GM12878 (cell line): Measurements from ENCODE around the gene POU2F3.

Source experiments
- BCLAF1 ChIP-seq: fragments of 450-650 bp; IDR thresholded peaks from 2 replicates; pipeline ENCODE4 v1.6.1; 2017; ENCODE audit warnings: antibody characterized with exemption, mild to moderate bottlenecking, moderate library complexity
- CEBPB ChIP-seq, 2 experiments: fragments of 150-350 bp in 1 of 2; IDR thresholded peaks; 2 replicates each; pipeline ENCODE4 v1.6.1; 2012 to 2014; ENCODE audit warnings: low read depth in 2 of 2, low read length in 2 of 2, borderline replicate concordance in 1 of 2, inconsistent platforms in 1 of 2
- SIN3A ChIP-seq: IDR thresholded peaks from 2 replicates; pipeline ENCODE4 v1.6.1; 2012; ENCODE audit warnings: low read depth, low read length, improper control_type of control experiment
- TF ChIP-seq, protein P1 (sequence below): fragments of 150-350 bp; IDR thresholded peaks from 2 replicates; pipeline ENCODE4 v1.6.1; 2014; ENCODE audit warnings: mild to moderate bottlenecking, low read depth, low read length

- TF ChIP-seq BCLAF1, result no peak
- TF ChIP-seq, protein P1, sequence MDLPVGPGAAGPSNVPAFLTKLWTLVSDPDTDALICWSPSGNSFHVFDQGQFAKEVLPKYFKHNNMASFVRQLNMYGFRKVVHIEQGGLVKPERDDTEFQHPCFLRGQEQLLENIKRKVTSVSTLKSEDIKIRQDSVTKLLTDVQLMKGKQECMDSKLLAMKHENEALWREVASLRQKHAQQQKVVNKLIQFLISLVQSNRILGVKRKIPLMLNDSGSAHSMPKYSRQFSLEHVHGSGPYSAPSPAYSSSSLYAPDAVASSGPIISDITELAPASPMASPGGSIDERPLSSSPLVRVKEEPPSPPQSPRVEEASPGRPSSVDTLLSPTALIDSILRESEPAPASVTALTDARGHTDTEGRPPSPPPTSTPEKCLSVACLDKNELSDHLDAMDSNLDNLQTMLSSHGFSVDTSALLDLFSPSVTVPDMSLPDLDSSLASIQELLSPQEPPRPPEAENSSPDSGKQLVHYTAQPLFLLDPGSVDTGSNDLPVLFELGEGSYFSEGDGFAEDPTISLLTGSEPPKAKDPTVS, result no peak
- TF ChIP-seq CEBPB (IDR thresholded peaks at IDR 0.05; ENCODE audit: borderline replicate concordance in 1 of 2, low read depth in 2 of 2, low read length in 2 of 2), result no peak
- no peak for TF ChIP-seq SIN3A
These were observed 42.0 kb upstream of the POU2F3 start for GRCh38 chr11:120197977-120198376.
